ENCODE results near the gene GPC3.
"Not testable (repeated sequence)": the region's sequence is repeated elsewhere in the genome, so short reads cannot be mapped to it uniquely, and the experiment has no call there.

Gene GPC3

DNA sequence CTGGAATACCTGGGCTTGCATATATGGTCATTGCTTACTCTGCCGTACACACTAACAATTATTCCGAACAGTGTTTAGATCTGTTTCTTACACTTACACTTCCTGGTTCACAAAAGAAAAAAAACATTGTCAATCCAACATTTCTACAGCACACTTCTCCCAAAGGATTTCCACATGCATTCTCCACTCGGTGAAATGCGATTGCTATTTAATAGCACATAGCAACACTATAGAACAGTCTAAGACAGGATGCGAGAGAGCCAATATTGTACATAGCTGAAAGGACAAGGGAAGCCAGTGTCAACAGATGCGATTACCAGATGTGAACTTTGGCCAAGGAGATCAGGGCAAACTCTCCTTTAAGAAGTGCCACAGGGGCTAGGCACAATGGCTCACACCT, 349.4 kb downstream of the GPC3 start:
- DNase-seq = no peak

DNA sequence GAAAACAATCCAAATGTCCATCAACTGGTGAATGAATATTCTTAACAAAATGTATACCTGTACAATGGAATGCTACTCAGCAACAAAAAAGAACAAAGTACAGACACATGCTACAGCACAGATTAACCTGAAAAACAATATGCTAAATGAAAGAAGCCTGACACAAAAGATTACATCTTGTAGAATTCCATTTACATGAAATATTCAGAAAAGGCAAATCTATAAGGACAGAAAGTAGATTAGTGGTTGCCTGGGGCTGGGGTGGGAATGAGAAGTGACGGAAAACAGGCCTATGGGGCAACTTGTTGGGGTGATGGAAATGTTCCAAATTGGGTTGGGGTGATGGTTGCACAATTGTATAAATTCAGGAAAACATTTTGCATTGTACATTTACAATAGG, 351.0 kb downstream of the GPC3 start:
- DNase-seq = no peak

DNA sequence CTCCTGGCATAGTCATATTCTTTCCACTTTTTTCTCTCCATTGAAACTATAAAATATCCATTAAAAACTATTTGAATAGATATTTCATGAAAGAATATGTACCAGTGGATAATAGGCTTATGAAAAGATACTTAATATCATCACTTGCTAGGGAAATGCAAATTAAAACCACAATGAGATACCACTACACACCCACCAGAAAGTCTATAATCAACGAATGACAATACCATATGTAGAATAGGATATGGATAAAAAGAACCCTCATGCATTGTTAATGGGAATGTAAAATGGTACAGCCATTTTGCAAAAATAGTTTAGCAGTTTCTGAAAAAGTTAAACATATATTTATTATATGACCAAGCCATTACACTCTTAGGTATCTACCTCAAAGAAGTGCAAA, 351.4 kb downstream of the GPC3 start:
- DNase-seq = no peak

DNA sequence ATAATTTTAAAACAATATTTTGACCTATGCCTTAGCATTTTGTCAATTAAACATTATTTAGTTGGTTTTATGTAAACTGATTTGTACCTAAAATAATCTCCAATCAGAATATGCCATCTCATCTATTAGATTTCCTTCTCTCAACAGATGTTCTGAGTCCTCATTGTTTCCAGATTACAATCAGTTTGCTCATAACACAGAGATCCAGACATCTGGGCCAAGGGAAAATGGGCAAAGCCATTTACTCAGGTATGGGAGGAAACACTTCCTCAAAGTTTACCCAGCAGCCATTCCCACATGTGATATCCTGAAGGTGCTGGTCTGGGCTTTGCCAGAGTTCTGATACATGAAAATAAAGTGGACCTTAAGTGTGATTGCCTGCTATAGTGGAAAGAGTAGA, 352.2 kb downstream of the GPC3 start:
- DNase-seq = no peak

DNA sequence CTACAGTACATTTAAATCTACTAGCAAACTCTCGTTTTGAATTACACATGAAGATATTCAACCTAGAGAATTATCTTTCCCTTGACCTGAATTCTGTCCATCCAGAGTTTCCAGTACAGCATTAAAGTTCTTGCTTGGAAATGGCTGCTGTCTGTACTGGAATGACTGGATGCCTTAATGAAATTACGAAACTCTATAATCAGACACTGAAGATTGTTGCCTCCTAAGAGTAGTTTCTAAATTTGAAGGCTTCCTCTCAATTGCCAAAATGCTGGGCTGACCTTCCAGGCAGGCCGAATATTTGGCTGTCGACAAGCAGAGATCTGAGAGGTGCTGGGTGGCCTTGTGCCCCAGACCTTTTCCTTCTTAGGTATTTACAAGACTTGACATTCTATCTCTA, 355.0 kb downstream of the GPC3 start:
- no peak for DNase-seq

DNA sequence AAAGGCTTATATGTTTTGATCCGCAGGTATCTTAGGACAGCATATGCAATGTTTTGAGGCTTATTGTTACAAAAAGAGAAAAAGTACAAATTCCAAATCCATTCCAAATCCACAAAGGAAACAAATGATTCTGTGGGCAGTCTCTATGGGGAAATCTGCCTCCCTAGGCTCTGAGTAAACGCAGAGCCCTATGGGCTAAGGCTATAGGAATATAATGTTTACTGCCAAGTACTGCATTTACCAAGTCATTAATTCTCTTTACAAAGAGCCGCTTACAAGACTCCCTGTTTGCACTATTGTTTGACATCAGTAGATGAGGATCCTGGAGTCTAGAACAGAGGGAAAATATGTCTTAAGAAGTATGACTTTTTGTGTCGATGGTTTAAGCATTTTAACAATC, 357.7 kb downstream of the GPC3 start:
- DNase-seq = no peak

DNA sequence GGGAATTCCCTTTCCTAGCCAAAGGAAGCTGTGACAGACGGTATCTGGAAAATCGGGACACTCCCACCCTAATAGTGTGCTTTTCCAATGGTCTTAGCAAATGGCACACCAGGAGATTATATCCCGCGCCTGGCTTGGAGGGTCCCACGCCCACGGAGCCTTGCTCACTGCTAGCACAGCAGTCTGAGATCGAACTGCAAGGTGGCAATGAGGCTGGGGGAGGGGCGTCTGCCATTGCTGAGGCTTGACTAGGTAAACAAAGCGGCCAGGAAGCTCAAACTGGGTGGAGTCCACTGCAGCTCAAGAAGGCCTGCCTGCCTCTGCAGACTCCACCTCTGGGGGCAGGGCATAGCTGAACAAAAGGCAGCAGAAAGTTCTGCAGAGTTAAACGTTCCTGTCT, 364.0 kb downstream of the GPC3 start:
- not testable (repeated sequence) for DNase-seq

DNA sequence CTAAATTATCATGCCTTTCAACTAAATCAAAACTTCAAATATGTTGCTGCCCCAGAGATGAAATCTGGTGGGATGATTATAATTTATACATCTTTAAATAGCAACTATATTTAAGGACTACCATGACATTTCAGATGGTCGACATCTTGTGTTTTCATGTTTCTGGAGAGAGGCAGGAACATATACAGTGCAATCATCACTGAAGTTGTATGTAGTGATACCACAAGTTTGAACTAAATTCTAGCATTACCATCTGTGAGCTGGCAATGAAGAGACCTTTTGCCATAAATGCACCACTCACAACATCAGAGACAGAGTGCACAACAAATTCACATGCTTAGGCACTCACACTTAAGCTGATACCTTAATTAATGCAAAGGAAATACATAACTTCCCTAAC, 373.7 kb downstream of the GPC3 start:
- DNase-seq = no peak

DNA sequence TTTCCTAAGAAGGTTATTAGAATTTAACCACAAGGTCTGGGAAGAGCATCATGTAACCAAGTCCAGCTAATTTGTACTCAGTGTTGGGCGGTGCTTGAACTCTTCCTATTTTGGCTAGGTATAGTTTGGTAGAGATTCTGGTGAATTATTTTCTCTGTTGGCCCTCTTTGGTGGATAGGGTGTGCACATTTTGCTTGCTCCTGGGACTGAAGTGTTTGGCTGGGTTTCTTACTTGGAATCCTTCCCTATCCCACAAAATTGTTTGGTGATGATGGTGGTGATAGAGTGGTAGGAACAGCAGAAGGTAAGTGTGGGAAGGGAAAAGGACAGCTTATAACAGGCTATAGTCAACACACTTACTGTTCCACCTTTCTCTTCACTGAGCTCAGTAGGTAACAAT, 375.3 kb downstream of the GPC3 start:
- no peak for DNase-seq

DNA sequence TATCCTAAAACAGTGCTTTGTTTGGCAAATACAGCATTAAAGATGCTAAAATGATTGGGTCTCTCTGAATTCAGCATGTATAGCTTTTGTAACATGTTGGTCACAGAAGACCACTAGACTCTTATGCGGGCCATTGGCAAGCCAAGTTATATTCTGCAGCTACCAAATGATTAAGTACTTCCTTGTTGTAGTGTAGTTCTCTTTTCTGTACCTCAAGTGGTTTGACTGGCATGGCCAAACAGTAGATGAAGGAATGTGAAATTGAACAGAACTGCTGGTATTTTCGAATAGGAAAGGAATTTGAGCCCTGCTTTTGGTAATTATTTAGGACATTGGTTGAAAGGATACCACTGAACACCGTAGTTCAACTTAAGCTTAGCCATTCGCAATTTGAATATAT, 376.2 kb downstream of the GPC3 start:
- DNase-seq = no peak

DNA sequence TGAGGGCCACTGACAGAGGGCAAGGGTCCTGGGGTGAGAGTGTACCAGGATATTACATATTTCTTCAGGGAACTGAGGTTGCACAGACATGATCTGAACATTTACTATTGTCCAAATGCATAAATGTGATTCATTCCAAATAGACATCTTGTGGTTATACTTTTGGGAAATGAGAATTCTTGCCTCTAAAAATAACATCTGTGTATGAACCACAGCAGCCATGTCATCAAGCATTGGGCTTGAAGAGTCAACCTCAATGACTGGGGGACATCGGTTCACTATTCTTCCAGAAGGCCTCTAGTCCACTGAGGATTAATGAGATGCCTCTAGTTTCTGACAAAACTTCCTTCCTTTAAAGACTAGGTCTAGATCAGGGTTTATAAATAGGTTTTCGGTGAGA, 377.0 kb downstream of the GPC3 start:
- DNase-seq = no peak

DNA sequence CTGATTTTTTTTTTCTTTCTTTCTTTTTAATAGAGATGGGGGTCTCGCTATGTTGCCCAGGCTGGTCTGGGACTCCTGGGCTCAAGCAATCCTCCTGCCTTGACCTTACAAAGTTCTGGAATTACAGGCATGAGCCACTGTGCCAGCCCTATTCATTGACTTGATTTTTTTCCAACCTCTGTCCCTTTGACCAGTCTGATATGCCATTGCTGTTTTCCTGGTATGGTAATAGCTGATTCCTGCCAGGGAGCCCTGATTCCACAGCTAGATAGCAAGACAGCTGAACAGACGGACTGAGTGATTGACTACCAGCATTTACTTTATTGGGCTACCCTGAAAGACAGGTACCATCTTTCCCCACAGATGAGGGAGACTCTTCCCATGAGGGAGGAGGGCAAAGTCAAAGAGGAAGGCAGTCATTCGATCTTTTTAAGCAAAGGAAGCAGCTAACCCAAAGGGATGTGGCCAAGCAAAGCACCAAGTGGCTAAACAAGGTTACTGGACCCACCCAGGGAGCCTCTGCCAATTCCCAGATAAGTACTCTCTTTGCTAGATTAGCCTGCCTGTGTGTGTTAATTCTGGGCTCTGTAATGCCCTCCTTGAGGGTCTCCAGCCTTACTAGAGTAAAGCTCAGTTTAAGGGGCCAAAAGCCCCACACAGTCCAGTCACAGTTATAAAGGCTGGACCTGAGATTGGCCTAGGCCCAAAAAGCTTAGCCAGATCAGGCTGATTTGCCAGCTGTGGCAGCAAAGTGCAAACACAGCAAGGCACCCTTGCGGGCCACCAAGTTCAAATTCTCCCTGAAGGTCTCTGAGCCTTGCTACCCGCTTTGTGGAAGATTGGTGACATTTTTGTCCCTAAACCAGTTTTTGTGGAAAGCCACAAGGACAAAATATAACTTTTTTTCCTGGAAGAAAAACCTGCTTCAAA, 377.7 kb downstream of the GPC3 start:
- DNase-seq = no peak

DNA sequence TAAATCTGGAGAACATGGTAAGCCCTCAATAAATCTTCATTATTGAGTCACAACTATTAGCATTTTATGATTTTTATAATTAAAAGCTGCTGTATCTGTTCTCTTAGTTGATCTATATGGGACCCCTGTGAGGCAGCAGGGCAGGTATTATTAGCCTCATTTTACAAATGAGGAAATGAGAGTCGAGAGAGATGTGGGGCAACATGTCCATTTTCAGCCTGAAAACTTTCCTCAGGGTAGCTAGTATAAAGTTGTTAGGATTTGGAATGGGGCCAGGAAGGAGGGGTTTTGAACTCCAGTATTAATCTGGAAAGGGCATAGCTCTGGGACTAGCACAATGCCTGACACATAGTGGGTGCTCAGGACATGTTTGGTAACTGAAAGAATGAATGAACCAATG, 378.4 kb downstream of the GPC3 start:
- no peak for DNase-seq

DNA sequence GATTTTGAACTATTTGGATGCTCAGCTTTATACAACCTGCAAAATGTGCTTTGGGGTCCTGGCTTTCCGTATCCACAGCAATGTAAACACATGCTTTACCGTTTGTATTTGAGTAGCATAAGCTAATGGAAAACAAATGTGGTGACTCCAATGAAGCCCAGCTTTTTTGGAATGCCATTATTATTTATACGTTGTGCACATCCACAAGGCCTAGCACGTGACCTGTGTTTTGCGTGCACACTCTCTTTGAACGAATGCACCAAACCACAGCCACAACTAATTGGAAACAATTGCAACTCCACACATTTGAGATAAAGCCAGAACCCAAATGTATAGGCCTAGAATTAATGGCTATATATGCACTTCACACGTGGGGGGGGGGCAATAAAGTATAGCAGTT, 380.6 kb downstream of the GPC3 start:
- no peak for DNase-seq

DNA sequence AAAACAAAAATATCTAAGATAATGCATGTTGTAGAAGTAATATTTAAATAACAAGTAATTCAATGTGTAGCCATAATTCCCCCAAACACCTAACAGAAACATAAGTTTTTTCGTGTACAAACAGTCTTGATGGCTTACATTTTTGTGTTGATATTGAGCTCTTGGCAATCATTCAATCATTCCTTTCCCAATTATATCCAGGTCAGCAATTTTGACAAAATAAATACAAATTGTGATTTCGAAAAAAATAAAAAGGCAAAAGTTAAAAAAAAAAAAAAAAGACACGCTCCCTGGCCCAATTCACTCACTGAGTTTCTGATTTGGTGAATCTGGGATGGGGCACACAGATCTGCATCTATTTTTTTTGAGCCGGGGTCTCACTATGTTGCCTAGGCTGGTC, 382.5 kb downstream of the GPC3 start:
- DNase-seq = no peak

DNA sequence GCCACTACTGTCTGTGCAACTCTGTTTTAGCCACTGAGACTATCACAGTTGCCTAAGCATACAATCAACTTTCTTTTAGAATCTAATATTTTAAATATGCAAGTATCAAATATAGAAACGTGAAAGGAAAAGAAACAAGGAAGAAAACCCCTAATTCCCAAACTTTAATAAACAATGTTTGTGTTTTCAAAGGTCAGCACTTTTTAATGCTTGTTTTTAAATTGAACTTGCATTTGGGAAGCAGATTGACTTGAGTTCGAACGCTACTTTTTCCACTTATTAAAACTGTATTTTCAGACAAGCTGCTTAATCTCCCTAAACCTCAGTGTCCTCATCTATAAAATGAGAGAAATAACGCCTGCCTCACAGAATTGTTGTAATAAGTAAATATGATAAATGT, 384.3 kb downstream of the GPC3 start:
- no peak for DNase-seq

DNA sequence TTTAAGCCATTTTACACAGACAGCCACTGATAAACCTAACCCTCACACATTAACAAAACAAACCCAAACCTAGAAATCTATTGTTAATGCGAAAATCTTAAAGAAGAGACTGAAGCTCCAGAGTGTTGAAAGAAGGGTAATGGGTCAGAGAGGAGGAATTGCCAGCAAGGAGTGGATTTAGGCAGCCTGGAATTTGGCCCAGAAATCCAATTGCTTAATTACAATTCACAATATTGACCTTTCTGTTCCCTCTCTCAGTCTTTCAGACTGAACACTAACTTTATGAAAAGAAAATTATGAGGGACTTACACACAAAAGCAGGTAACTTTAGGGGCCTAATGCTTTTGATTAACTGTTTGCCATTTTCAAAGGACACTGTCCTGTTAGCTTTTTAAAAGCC, 384.9 kb downstream of the GPC3 start:
- DNase-seq = no peak

DNA sequence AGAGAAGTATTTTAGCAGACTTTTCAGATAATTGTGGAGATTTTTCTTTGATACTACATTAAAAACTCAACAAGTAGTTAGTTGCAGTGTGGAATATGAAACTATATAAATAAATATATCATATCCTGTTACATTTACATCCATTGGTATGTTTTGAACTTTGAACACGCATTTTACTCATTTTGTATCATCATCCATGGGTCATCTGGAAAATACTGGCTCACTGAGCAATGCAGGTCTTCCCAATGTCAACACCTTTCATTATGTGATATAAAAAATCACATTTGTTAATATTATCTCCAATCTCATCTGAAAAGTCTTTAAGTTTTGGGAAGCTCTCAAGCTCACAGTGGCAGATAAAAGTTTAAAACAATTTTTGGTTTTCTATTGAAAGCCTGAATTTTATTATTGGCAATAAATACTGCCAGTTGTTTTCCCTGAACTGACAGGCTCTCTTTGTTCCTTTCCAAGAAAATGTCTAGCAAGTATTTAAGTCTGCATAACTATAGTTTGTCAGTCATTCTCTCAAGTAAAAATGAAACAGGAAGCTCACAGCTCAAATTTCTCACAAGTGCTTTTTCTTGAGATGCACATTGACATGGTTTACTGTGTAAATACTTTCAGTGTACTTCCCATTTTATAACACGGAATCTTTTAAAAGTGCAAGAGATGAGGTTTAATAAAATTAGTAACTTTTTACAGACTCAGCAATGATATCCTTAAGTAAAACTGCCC, 386.6 kb downstream of the GPC3 start:
- DNase-seq = no peak

DNA sequence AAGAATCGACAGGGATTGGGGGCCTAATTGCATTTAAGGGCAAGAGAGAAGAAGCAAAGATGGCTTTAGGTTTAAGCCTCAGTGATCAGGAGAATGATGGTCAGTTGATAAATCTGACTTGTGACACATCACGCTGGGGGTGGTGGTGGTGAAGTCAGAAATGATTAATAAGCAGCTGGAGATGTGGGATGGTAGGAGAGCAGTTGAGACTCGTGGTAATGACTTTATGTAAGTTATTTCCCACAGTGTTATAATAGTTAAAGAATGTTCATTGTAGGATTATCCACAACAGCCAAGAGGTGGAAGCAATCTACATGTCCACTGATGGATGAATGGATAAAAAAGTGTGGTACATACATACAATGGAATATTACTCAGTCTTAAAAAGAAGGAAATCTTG, 391.2 kb downstream of the GPC3 start:
- no peak for DNase-seq

DNA sequence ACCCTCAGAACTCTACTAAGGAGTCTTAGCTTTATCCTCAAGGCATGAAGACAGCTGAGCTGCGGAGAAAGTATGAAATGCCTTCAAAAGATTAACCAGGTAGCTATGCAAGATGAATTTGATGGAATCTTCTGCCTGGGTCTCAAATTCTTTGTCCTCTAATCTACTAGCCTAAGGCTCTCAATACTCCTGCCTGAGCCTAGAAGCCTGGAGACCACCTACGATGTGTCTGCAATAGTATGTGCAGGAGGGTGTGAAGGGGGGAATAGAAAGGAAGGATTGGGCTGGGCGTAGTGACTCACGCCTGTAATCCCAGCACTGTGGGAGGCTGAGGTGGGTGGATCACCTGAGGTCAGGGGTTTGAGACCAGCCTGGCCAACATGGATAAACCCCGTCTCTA, 391.9 kb downstream of the GPC3 start:
- DNase-seq = no peak

DNA sequence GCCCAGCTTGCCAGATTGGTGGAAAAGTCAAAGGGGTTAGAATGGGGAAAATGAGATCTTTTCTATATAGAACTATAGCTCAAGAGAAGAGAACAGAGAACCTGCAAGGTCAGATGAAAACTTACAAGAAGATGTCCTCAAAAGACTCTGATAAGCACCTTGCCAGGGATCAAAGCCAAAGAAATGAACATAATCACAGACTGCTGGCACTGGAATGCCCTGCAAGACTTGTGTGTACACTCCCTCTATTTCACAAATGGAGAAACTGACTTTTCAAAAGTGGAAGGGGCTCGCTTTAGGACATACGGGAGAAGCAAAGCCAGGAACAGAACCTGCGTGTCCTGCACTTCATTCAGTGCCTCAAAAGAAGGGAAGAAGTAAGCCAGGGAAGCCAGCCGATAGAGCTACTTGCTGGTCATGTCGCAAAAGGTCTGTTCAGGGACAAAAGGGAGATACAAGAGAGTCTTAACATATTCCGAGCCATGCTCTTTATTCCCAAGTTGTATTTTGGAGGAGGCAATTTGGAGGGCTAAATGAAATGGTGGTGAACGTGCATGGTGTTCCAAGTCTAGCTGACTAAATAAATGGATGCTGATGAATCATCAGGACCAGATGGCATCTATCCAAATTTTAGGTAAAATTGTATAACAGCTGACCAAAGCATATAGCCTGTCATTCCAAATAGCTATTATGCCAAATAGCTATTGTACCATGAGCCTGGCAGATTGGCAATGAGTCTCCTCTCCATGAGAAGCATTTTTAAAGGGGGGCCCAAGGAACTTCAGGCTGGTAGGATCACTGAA, 394.5 kb downstream of the GPC3 start:
- no peak for DNase-seq

DNA sequence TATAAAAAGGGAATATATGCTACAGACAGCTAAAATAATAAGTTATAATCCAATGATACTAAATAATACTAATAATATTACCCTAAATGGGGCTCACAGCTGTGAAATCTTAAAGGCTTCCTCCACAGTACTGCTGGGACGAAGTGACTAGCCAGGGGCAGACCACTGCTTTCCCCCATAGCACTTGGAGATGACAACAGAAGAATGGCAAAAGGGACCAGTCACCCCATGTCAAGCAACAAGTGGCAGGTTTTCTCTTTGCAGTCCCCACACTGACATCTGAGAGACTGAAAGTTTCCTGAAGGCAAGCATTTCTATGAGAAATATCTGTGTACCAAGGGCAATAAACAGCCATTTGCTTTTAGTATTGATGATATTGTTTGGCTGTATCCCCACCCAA, 396.6 kb downstream of the GPC3 start:
- no peak for DNase-seq

DNA sequence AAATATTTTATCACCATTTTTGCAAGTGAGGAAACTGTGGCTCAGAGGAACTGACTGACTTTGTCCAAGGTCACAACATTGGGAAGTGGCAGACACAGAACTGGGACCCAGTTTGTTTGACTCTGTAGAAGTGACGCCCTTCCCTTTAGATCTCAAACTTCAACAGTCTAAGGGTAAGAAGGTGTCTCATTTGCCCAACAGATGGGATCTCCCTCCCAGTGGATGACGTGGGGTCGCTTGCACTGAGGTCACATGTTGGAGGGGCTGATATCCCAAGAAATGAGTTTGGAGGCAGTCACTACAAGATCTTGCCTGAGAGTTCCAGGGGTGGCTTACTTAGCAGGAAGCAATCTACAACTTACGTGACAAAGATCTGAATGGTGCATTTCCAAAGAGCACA, 397.6 kb downstream of the GPC3 start:
- DNase-seq = no peak

DNA sequence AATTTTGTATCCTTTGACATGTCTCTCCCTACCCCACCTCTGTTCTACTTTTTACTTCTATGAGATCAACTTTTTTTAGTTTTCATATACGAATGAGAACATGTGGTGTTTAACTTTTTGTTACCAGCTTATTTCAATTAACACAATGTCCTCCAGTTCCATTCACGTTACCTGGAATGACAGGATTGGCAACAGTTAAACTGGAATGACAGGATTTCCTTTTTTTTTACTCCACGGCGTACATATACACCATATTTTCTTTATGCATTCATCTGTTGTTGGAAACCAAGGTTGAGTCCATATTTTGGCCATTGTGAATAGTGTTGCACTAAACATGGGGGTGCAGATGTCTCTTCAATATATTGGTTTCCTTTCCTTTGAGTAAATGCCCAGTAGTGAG, 398.3 kb downstream of the GPC3 start:
- no peak for DNase-seq

All from NCI-H187 (cell line).